PC-9 (cell line): ENCODE data around the gene ASB3.

Source experiments
- CTCF ChIP-seq: fragments of 200-600 bp; sonication (generic); conservative IDR thresholded peaks from 2 replicates; pipeline ENCODE4 v1.6.1; 2017; ENCODE audit warnings: mixed run types, antibody characterized with exemption, mild to moderate bottlenecking, moderate library complexity
- EZH2 ChIP-seq: fragments of 200-600 bp; sonication (generic); IDR thresholded peaks from 2 replicates; pipeline ENCODE4 v1.8.0; 2017; ENCODE audit warnings: antibody characterized with exemption, low read depth

- TF ChIP-seq CTCF, result no peak
- TF ChIP-seq EZH2, result no peak
Observed at GRCh38 chr2:53632714-53633113, 154.0 kb downstream of the ASB3 start.
